Large intestine (tissue), 3 donors: Measurements from ENCODE around the gene OGDHL. TPM values are rescaled to one million over a fixed set of nuclear protein-coding genes. Genes with fewer than 3 reads are reported as not detected.

Source experiments
- DNase-seq, 2 donors: peaks; one replicate each; pipeline versions ENCODE4 v3.0.0 to v3.0.0-alpha.2; 2013
- H3K27ac ChIP-seq: one replicate; pipeline ENCODE4 v1.5.1; 2013; ENCODE audit warnings: low read length
- H3K27me3 ChIP-seq: 2 replicates; pipeline ENCODE4 v1.6.1; 2013; ENCODE audit warnings: low read length; ENCODE audit not compliant: control insufficient read depth, insufficient read depth
- H3K36me3 ChIP-seq: 2 replicates; pipeline ENCODE4 v1.6.1; 2013; ENCODE audit warnings: low read length; ENCODE audit not compliant: control insufficient read depth, insufficient read depth
- H3K4me1 ChIP-seq: one replicate; pipeline ENCODE4 v1.6.1; 2013; ENCODE audit warnings: low read length; ENCODE audit not compliant: control insufficient read depth, insufficient read depth
- H3K4me3 ChIP-seq: one replicate; pipeline ENCODE4 v1.5.1; 2013; ENCODE audit warnings: low read length
- H3K9me3 ChIP-seq: one replicate; pipeline ENCODE4 v1.6.1; 2013; ENCODE audit warnings: mild to moderate bottlenecking, low read depth, low read length, moderate library complexity; ENCODE audit not compliant: control insufficient read depth
- WGBS: methylation state at CpG from one replicate; pipeline ENCODE4 v1.1.5; 2013; ENCODE audit warnings: low lambda C conversion rate; ENCODE audit not compliant: insufficient coverage; 5-methylcytosine and 5-hydroxymethylcytosine counted together
- polyA plus RNA-seq: library from polyadenylated mRNA; unstranded; fragments of 120-200 nt; gene quantifications from one replicate; pipeline ENCODE4 v1.2.1, GENCODE V29; 2013

OGDHL gene
- polyA plus RNA-seq, 1 donor, result 20.0 TPM

DNA sequence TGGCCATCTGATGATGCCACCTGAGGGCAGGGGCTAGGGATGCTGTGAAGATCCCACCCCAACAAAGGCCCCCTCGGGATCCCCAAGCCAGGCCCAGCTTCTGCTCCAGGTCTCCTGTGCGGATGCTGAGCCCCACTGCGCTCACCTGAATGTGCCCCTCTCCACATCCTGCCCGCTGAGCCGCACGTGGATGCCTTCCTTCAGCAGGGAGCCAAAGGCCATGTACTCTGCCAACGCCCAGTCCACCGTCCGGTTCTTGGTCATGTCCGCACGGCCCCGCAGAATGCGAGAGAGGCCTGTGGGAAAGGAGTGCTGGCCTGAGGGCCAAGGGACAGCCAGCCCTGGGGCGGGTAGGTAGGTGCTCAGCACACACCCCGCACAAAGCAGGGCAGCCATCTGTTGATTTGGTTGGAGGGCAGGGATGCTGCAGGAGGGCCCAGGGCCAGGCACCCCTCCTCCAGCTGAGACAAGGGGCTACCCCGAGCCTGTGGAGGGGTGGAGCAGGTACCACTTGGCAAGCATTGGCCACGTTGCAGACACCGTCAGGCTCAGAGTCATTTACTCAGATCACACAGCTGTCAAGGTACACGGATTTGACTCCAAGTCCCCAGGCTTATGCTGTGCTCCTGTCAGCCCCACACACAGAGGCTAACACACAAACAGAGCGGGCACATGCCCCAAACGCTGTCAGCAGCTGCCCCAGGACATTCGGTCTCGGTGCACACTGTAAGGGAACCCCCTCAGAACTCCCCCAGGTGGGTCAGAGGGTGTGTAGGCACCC is 19.2 kb downstream of the OGDHL start:
- no peak for DNase-seq
- Histone ChIP-seq H3K4me3 (no peak overlapping the region), H3K36me3 (peaks cover 4% of the 10 kb centered on the region), H3K4me1 (no peaks in the 10 kb centered on the region), H3K27ac (no peak overlapping the region), H3K27me3 (no peaks in the 10 kb centered on the region), H3K9me3 (peaks cover 9% of the 10 kb centered on the region)
- WGBS, result no CpG with 5 or more reads among the region's 23 CpGs

DNA sequence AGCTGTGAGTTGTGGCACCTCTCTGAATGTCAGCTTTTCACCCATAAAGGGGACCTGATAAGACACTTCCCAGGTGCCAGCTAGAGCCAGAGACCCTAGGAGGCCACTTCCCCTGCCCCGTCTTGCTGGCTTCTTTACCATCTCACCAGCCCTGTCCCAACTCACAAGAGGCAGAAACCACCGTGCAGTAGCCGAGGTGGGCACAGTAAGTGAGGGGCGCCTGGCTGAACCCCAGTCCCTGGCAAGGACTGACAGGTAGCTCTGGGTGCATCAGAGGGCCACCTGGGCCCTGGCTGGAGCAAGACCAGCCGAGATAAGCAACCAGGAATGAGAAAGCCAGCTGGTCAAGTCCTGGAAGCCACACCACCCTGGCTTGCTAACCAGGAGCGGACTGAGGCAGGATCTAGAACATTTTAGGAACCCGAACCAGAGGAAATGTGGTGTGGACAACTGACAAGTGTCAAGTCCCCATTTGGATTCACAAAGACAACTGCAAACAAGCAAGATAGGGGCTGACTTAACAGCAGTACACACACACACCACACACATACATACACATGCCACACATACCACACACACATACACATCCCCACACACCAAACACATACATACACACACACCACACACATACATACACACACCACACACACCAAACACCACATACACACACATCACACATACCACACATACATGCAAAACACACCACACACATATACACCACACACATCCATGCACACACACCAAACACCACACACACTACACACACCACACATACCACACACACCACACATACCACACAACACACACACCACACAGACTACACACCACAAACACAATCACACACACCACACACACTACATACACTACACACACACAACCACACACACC is 20.8 kb downstream of the OGDHL start:
- no peak overlapping the region for H3K4me3 ChIP-seq
- H3K27ac ChIP-seq, result no peak overlapping the region
- peaks cover 5% of the 10 kb centered on the region for H3K36me3 ChIP-seq
- peaks cover 9% of the 10 kb centered on the region for H3K9me3 ChIP-seq
- no CpG with 5 or more reads among the region's 7 CpGs for WGBS
- no peaks in the 10 kb centered on the region for H3K27me3 ChIP-seq
- no peak for DNase-seq
- no peaks in the 10 kb centered on the region for H3K4me1 ChIP-seq

DNA sequence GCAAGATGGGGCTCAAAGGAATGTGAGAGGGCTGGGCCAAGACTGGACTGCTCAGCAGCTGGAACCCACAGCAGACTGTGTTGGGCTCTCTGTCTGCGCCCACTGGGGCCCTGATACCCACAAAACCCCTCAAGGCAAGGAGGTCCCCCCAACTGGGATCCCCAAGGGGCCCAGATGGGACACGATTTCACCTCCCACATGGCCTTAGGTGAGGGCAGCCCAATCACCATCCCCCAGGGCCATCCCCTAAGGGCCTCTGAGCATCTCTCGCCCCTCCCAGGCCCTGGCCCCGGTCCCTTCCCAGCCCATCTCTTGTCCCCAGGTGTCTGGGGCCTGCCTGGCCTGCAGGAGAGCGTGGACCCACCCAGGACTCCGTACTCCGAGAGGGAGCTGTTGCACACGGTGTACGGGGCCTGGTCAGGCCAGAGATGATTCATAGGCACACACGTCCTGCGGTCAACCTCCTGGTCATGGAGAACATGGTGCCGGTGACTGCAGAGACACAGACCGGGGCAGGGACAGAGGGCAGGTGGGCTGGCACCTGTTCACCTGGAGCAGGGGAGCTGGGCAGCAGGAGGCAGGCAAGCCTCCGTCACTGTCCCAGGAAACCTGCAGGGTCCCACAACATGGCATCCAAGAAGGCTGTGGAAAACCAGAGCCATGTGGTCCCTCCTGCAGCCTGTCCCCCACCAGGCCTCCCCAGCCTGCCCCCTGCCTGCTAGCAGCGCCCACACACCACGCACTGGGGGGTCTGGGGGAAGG is 21.6 kb downstream of the OGDHL start:
- H3K27ac ChIP-seq, result no peak overlapping the region
- DNase-seq, result no peak
- no CpG with 5 or more reads among the region's 16 CpGs for WGBS
- H3K4me3 ChIP-seq, result no peak overlapping the region
- no peaks in the 10 kb centered on the region for H3K4me1 ChIP-seq
- H3K27me3 ChIP-seq, result no peaks in the 10 kb centered on the region
- H3K9me3 ChIP-seq, result peaks cover 9% of the 10 kb centered on the region
- H3K36me3 ChIP-seq, result peaks cover 8% of the 10 kb centered on the region

DNA sequence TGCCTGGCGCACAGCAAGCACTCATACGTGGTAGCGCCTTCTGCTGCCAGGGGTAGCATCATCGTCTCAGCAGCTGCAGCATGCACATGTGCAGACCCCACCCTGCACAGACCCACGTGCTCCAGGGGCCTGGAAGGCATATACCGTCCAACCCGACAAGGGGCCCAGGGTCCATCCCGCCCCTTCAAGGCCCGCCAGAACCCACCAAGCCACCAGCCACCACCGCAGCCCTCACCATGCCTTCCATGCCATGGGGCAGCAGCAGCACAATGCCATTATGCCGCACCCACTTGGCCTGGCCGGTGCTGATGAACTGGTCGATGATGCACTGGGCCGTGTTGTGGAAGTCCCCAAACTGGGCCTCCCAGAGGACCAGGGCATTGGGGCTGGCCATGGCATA is 22.7 kb downstream of the OGDHL start:
- peaks cover 7% of the 10 kb centered on the region for H3K4me1 ChIP-seq
- no peak for DNase-seq
- H3K27me3 ChIP-seq, result no peaks in the 10 kb centered on the region
- H3K36me3 ChIP-seq, result peaks cover 8% of the 10 kb centered on the region
- no CpG with 5 or more reads among the region's 14 CpGs for WGBS
- peaks cover 9% of the 10 kb centered on the region for H3K9me3 ChIP-seq
- H3K27ac ChIP-seq, result no peak overlapping the region
- H3K4me3 ChIP-seq, result no peak overlapping the region

DNA sequence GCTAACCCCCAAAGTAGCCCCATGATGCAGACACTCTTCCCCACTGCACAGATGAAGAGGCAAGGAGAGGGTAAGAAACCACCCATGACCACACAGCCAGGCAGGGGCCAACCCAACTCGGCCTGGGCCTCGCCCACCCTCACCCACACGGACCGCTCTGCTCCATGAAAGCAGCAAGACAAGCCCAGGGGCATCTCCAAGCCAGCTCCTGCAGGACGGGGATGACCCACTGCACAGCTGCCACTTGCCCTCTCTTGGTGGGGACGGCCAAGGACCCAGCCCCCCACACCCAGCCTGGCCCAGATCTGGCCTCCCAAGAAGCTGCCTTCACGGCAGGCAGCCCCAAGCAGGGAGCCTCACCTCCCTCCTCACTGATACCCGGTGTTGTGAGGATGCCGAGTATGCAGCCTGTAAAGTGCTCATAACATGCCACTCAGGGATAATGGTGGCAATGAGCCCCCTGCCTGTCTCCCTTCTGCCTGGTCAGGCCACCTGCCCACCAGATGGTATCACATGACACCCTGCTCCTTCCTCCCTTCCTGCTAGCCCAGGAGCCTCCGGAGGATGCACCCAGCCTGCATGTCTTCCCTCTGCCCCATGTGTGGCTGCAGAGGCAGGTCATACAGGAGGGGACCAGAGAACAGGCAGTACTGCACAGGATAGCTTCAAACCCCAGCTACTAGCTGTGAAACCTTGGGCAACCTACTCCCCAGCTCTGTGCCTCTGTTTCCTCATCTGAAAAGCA is 23.3 kb downstream of the OGDHL start:
- Histone ChIP-seq H3K9me3 (peaks cover 9% of the 10 kb centered on the region), H3K27ac (no peak overlapping the region), H3K4me3 (no peak overlapping the region), H3K27me3 (no peaks in the 10 kb centered on the region), H3K36me3 (peaks cover 6% of the 10 kb centered on the region), H3K4me1 (peaks cover 10% of the 10 kb centered on the region)
- DNase-seq, result no peak
- WGBS, result no CpG with 5 or more reads among the region's 10 CpGs

DNA sequence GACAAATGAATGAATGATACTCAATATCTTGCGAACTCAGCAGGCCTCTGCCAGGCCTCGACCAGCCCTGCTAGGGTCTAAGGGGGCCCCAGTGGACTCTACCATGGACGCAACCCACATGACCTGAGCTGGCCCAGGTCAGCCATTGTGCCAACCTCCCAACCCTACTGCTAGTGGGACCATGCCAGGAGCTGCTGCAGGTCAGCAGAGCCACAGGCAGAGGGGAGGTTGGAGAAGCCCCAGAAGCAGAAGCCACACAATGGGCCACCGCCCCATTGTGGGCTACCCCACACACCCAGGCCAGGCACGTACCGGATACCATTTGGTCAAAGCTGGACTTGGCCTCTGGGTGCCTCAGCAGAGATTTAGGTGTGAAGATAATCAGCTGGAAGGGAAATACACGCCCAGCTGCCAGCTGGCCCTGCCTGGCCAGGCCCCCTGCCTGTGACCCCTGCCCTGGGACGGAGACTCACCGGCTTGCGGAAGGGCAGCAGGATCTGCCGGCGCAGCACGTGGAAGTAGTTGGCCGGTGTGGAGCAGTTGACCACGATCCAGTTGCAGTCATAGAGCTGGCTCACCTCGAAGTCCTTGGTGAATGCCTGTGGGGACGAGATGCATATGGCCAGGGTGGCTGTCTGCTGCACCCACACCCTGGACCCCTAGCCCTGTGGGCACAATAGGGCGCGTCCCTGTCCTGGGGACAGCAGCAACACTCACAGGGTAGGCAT is 24.5 kb downstream of the OGDHL start:
- H3K4me3 ChIP-seq, result no peak overlapping the region
- H3K9me3 ChIP-seq, result peaks cover 9% of the 10 kb centered on the region
- H3K27ac ChIP-seq, result no peak overlapping the region
- H3K27me3 ChIP-seq, result no peaks in the 10 kb centered on the region
- DNase-seq, result no peak
- no CpG with 5 or more reads among the region's 19 CpGs for WGBS
- H3K36me3 ChIP-seq, result peaks cover 6% of the 10 kb centered on the region
- H3K4me1 ChIP-seq, result peaks cover 10% of the 10 kb centered on the region

DNA sequence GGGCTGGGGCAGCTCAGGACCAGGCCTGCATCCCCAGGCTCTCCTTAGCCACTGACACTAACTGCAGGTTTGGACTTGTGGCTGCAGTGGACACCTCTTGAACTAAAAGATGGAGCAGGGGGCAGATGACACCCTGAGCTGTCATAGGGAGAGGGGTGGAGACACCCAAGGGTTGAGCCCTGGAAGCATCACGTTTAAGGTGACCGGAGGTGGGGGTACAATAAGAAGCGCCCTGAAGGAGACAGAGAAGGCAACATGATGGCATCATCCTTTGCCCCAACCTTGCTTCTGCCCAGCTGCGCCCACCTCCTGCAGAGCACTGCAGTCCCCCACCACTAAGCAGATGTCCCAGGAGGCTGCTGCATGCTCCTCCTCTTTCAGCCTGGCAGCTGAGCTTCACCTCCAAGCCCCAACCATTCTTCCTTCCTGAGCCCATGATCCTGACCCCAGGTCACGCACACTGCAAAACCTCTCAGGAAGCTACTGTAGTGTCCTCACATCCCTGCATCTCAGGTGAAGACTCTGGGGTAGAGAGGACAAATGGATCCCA is 25.5 kb downstream of the OGDHL start:
- Histone ChIP-seq H3K4me1 (peaks cover 10% of the 10 kb centered on the region), H3K27me3 (no peaks in the 10 kb centered on the region), H3K27ac (no peak overlapping the region), H3K9me3 (peaks cover 2% of the 10 kb centered on the region), H3K4me3 (no peak overlapping the region), H3K36me3 (peaks cover 6% of the 10 kb centered on the region)
- no peak for DNase-seq
- no CpG with 5 or more reads among the region's 5 CpGs for WGBS

DNA sequence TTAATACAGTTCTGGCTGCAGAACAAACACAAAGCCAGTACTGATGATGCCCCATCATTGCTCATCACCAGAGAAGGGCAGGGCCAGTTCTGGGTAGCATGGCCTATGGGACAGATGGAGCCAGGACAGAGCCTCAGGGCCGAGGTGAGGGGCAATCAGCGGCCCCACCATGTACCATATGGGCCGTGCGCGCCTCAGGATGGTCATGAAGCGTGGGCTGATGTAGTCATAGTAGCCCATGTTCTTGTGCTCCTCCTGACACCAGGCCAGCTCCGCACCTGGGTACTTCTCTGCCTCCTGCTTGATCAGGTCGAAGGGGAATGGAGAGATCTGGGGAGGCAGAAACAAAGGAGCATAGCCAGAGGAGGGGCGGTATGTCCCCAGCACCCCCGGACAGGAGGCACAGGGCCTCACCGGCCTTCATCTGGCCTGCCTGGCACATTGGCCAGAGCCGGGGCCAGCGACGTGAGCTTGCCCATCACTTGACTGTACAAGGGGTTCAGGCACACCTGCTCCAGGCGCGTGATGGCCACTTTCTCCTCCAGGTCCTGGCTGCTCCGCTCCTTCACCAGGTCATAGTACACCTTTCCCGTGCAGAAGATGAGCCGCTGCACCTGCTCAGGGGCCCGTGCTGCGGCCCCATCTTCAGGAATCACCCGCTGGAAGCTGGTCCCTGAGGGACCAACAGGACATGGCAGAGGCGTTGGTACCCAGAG is 26.1 kb downstream of the OGDHL start:
- no peak overlapping the region for H3K4me3 ChIP-seq
- no peaks in the 10 kb centered on the region for H3K9me3 ChIP-seq
- H3K27me3 ChIP-seq, result no peaks in the 10 kb centered on the region
- peaks cover 10% of the 10 kb centered on the region for H3K4me1 ChIP-seq
- H3K36me3 ChIP-seq, result peaks cover 6% of the 10 kb centered on the region
- no peak overlapping the region for H3K27ac ChIP-seq
- DNase-seq, result no peak
- no CpG with 5 or more reads among the region's 23 CpGs for WGBS

DNA sequence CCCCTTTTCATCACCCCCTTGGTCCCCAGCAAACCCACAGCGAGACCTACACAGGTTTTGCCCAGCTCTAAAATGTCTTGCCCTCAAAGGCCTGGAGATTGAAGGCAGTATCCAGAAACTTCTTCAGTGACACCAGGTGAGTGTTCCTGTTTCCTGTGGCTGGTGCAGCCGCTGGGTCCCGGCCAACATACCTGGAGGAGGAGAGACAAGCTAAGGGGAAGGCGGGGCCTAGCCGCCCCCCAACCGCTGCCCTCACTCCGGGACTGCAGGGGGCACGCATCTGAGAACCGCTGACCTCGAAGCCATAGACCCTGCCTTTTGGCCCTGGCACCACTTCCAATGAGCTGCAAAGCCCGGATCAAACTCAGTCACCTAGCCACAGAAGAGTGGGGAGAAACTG is 27.0 kb downstream of the OGDHL start:
- Histone ChIP-seq H3K27me3 (no peaks in the 10 kb centered on the region), H3K4me1 (peaks cover 10% of the 10 kb centered on the region), H3K27ac (no peak overlapping the region), H3K4me3 (no peak overlapping the region), H3K36me3 (peaks cover 6% of the 10 kb centered on the region), H3K9me3 (no peaks in the 10 kb centered on the region)
- DNase-seq, result no peak
- WGBS, result no CpG with 5 or more reads among the region's 11 CpGs
